Fibroblast of lung (primary cell): ENCODE data around the gene PFDN5. TPM values are rescaled to one million over a fixed set of nuclear protein-coding genes. Genes with fewer than 3 reads are reported as not detected.

Experiments
- DNase-seq, 2 donors: peaks; one replicate each; pipeline versions ENCODE4 v3.0.0 to v3.0.0-alpha.2; 2010; ENCODE audit warnings: low read depth in 2 of 2
- H2AFZ ChIP-seq: 2 replicates; pipeline ENCODE4 v1.5.1; 2012; ENCODE audit warnings: low read length, control low read depth, inconsistent platforms
- H3K27ac ChIP-seq: 2 replicates; pipeline ENCODE4 v1.5.1; 2011; ENCODE audit warnings: low read length, control low read depth; ENCODE audit not compliant: insufficient read depth
- H3K27me3 ChIP-seq: 2 replicates; pipeline ENCODE4 v1.5.1; 2011; ENCODE audit warnings: mild to moderate bottlenecking, low read length; ENCODE audit not compliant: control insufficient read depth, insufficient read depth
- H3K36me3 ChIP-seq: 2 replicates; pipeline ENCODE4 v1.5.1; 2011; ENCODE audit warnings: low read length; ENCODE audit not compliant: control insufficient read depth, insufficient read depth
- H3K4me1 ChIP-seq: 2 replicates; pipeline ENCODE4 v1.5.1; 2011; ENCODE audit warnings: low read length; ENCODE audit not compliant: control insufficient read depth, insufficient read depth; ENCODE audit errors: extremely low read depth
- H3K4me2 ChIP-seq: 2 replicates; pipeline ENCODE4 v1.5.1; 2011; ENCODE audit warnings: low read length, control low read depth; ENCODE audit not compliant: insufficient read depth; ENCODE audit errors: extremely low read depth
- H3K4me3 ChIP-seq, 4 experiments: fragments of 200-600 bp in 1 of 4; sonication (generic) in 1 of 4; replicated peaks in 1 of 4; 2 replicates each; pipeline ENCODE4 v1.5.1; 2011 to 2016; ENCODE audit warnings: low read length in 4 of 4, low read depth in 3 of 4, mild to moderate bottlenecking in 3 of 4, control low read depth in 2 of 4, inconsistent platforms in 1 of 4, mixed read lengths in 1 of 4; ENCODE audit not compliant: insufficient read depth in 1 of 4; ENCODE audit errors: control extremely low read depth in 1 of 4
- H3K79me2 ChIP-seq: 2 replicates; pipeline ENCODE4 v1.5.1; 2012; ENCODE audit warnings: mild to moderate bottlenecking, low read length, inconsistent platforms; ENCODE audit not compliant: control insufficient read depth, insufficient read depth
- H3K9ac ChIP-seq: 2 replicates; pipeline ENCODE4 v1.5.1; 2011; ENCODE audit warnings: mild to moderate bottlenecking, low read length, control low read depth; ENCODE audit not compliant: insufficient read depth
- H3K9me3 ChIP-seq: 2 replicates; pipeline ENCODE4 v1.5.1; 2012; ENCODE audit warnings: low read depth, low read length; ENCODE audit not compliant: control insufficient read depth, insufficient read depth
- H4K20me1 ChIP-seq: 2 replicates; pipeline ENCODE4 v1.5.1; 2011; ENCODE audit warnings: low read length; ENCODE audit not compliant: control insufficient read depth, insufficient read depth; ENCODE audit errors: extremely low read depth
- EZH2 ChIP-seq: IDR thresholded peaks from 2 replicates; pipeline ENCODE4 v1.5.1; 2012; ENCODE audit warnings: low read length, control low read depth, mild to moderate bottlenecking; ENCODE audit errors: missing control alignments
- polyA plus RNA-seq, 2 donors: library from polyadenylated mRNA; depleted of rRNA in 1 of 2; stranded (reverse) in 1 of 2; unstranded in 1 of 2; fragments of >200 nt; gene quantifications; 2 replicates each; pipeline ENCODE4 v1.2.1, GENCODE V29; 2011 to 2012; ENCODE audit warnings: missing spikeins in 1 of 2
- total RNA-seq: library from RNA; depleted of rRNA; stranded (reverse); fragments of >200 nt; gene quantifications from 2 replicates; pipeline ENCODE4 v1.2.1, GENCODE V29; 2014
- TF ChIP-seq, protein P1 (sequence below), 2 donors: IDR thresholded peaks in 1 of 2; conservative IDR thresholded peaks in 1 of 2; 1 replicate in 1 of 2; 2 replicates in 1 of 2; pipeline ENCODE4 v1.5.1; 2011 to 2012; ENCODE audit warnings: low read length in 2 of 2, control low read depth in 1 of 2, inconsistent platforms in 1 of 2, low read depth in 1 of 2, mild to moderate bottlenecking in 1 of 2

Gene PFDN5
- total and polyA plus RNA-seq, 2 donors (not counting 1 experiment from before 2014, with no cell fraction given) = 735 to 1,007 TPM

DNA sequence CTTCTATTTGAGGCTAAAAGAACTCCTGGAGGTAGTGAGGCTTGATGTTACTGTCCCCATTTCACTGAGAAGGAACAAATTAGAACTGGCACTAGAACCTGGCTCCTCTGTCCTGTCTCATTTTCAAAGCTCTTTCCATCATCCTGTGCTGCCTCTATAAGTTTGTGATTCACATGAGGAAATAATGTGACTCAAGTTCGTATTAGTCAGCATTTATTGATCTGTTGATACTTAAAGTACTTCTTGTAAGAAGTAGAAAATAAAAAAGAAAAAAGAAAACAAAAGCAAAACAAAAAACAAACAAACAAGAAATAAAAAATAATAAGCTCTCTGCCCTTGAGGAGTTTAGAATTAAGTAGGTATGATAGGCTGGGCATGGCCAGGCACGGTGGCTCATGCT lies 29.6 kb upstream of the PFDN5 start:
- Histone ChIP-seq H3K36me3 (peaks cover 2% of the 10 kb centered on the region), H3K27ac (no peak overlapping the region), H3K4me3 (no peak overlapping the region), H2AFZ (no peak overlapping the region), H3K27me3 (no peaks in the 10 kb centered on the region), H3K4me1 (peaks cover 11% of the 10 kb centered on the region), H3K9ac (no peak overlapping the region), H3K4me2 (no peak overlapping the region), H3K79me2 (peaks cover 26% of the 10 kb centered on the region), H4K20me1 (no peaks in the 10 kb centered on the region), H3K9me3 (no peaks in the 10 kb centered on the region)
- TF ChIP-seq, protein P1, sequence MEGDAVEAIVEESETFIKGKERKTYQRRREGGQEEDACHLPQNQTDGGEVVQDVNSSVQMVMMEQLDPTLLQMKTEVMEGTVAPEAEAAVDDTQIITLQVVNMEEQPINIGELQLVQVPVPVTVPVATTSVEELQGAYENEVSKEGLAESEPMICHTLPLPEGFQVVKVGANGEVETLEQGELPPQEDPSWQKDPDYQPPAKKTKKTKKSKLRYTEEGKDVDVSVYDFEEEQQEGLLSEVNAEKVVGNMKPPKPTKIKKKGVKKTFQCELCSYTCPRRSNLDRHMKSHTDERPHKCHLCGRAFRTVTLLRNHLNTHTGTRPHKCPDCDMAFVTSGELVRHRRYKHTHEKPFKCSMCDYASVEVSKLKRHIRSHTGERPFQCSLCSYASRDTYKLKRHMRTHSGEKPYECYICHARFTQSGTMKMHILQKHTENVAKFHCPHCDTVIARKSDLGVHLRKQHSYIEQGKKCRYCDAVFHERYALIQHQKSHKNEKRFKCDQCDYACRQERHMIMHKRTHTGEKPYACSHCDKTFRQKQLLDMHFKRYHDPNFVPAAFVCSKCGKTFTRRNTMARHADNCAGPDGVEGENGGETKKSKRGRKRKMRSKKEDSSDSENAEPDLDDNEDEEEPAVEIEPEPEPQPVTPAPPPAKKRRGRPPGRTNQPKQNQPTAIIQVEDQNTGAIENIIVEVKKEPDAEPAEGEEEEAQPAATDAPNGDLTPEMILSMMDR (conservative IDR thresholded peaks at IDR 0.05 in 1 of 2, IDR thresholded peaks at IDR 0.05 in 1 of 2; ENCODE audit: low read depth in 1 of 2, low read length in 2 of 2) = no peak
- TF ChIP-seq EZH2 = no peak
- DNase-seq = no peak

DNA sequence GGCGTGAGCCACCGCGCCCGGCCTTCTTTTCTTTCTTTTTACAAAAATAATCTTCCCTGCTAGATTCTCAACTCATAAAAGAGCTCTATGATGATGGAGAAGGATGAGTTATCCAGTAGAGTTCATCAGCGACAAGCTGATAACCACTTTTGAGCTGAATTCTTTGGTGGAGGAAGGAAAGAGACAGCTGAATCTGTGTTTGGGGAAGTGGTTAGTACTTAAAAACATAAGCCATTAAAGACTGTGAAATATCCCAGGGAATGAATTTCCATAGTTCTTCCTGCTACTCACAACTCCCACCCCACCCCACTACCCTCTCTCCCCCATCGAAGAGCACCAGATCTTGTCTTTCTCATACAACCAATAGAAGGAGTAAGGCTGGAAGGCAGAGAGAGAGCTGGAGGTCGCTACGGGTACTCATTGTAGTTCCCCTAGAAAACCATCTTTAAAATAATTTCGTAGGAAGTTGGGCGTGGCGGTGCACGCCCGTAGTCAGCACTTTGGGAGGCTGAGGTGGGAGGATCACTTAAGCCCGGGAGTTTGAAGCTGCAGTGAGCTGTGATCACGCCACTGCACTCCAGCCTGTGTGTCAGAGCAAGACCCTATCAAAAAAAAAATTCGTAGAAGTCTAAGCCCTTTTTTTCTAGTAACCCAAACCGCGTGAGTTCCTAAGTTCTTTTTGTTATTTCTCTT lies 27.9 kb upstream of the PFDN5 start:
- peak overlapping the region; percentile 61 for H3K9ac ChIP-seq
- H3K4me2 ChIP-seq = peak overlapping the region; percentile 97
- no peaks in the 10 kb centered on the region for H4K20me1 ChIP-seq
- peaks cover 11% of the 10 kb centered on the region for H3K4me1 ChIP-seq
- no peaks in the 10 kb centered on the region for H3K27me3 ChIP-seq
- peak overlapping the region; percentile 56 to 93 (median 88) for H3K4me3 ChIP-seq
- peaks cover 2% of the 10 kb centered on the region for H3K36me3 ChIP-seq
- H2AFZ ChIP-seq = peak overlapping the region; percentile 92
- no peak for DNase-seq
- H3K9me3 ChIP-seq = no peaks in the 10 kb centered on the region
- TF ChIP-seq EZH2 = no peak
- TF ChIP-seq, protein P1 (conservative IDR thresholded peaks at IDR 0.05 in 1 of 2, IDR thresholded peaks at IDR 0.05 in 1 of 2; ENCODE audit: low read depth in 1 of 2, low read length in 2 of 2) = no peak
- peaks cover 26% of the 10 kb centered on the region for H3K79me2 ChIP-seq
- peak overlapping the region; percentile 85 for H3K27ac ChIP-seq

DNA sequence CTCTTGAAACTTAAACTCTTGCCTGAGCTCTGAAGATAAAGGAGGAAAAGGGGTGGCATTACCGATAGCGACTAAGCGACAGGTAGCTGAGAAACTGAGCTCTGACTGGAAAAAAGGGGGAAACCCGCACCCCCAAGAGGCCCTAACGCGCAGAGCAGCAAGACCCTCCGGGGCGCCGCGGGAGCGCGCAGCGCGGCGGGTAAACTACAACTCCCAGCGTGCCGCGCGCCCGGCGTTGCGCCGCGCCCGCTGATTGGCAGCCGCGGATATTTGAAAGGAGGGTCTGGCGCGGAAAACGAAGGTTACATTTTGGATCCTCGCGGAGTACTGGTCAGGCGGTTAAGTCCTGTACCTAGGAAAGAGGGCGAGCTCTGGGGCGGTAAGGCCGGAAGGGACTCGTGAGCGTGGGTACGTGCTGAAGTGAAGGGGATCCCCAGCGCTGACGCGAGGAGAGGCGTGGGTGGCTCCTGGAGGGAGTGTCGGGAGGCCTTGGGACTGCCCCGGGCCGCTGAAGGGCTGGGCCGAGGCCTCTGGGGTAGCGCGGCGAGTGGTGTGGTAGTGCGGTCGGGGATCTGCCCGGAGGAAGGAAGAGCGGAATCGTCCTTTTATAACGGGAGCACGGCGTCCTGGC lies 27.2 kb upstream of the PFDN5 start, which contains the start of gene ESPL1:
ESPL1 (plus strand) TSS at position 301 of the 631 bp plus-strand sequence. CDS start 468 bp downstream, outside the sequence.
- Histone ChIP-seq H3K4me3 (peak within 1 kb of the TSS; percentile 56 to 93 (median 88)), H2AFZ (peak within 1 kb of the TSS; percentile 92), H3K9ac (peak within 1 kb of the TSS; percentile 61), H3K27ac (peak within 1 kb of the TSS; percentile 85), H3K4me2 (peak within 1 kb of the TSS; percentile 97), H3K36me3 (peaks cover 2% of the 10 kb centered on the region), H4K20me1 (no peaks in the 10 kb centered on the region), H3K79me2 (peaks cover 26% of the 10 kb centered on the region), H3K27me3 (no peaks in the 10 kb centered on the region), H3K9me3 (no peaks in the 10 kb centered on the region), H3K4me1 (peaks cover 11% of the 10 kb centered on the region)
- TF ChIP-seq EZH2 = no peak
- TF ChIP-seq, protein P1 (conservative IDR thresholded peaks at IDR 0.05 in 1 of 2, IDR thresholded peaks at IDR 0.05 in 1 of 2; ENCODE audit: low read depth in 1 of 2, low read length in 2 of 2) = peak; percentile 21 to 27
- peak; percentile 70 to 72 for DNase-seq
